SK-N-SH (cell line): Measurements from ENCODE around the gene EP400.

Experiments
- CTCF ChIP-seq: fragments of 200-600 bp; sonication (generic); IDR thresholded peaks from 2 replicates; pipeline ENCODE4 v1.6.1; 2017; ENCODE audit warnings: antibody characterized with exemption, mild to moderate bottlenecking, moderate library complexity
- EP300 ChIP-seq, 2 experiments: IDR thresholded peaks; 2 replicates each; pipeline versions ENCODE4 v1.4.0 to v1.6.1; 2012; ENCODE audit warnings: borderline replicate concordance in 1 of 2, low read depth in 1 of 2, low read length in 1 of 2
- NFIC ChIP-seq: IDR thresholded peaks from 2 replicates; pipeline ENCODE4 v1.4.0; 2012; ENCODE audit warnings: borderline replicate concordance
- RAD21 ChIP-seq: IDR thresholded peaks from 2 replicates; pipeline ENCODE4 v1.6.1; 2012; ENCODE audit warnings: mild to moderate bottlenecking, low read length
- REST ChIP-seq: IDR thresholded peaks from 2 replicates; pipeline ENCODE4 v1.6.1; 2012; ENCODE audit warnings: mild to moderate bottlenecking, low read depth, low read length, moderate library complexity
- RFX5 ChIP-seq: IDR thresholded peaks from 2 replicates; pipeline ENCODE4 v1.6.1; 2012; ENCODE audit warnings: mild to moderate bottlenecking, improper control_type of control experiment, low read length
- SMC3 ChIP-seq: IDR thresholded peaks from 2 replicates; pipeline ENCODE4 v1.6.1; 2012; ENCODE audit warnings: low read depth, low read length, improper control_type of control experiment
- TAF1 ChIP-seq: IDR thresholded peaks from 2 replicates; pipeline ENCODE4 v1.6.1; 2012; ENCODE audit warnings: low read depth, mild to moderate bottlenecking, low read length, moderate library complexity, borderline replicate concordance
- TF ChIP-seq, protein P1 (sequence below): IDR thresholded peaks from 2 replicates; pipeline ENCODE4 v1.4.0; 2012; ENCODE audit warnings: low read depth
- TF ChIP-seq, protein P2 (sequence below): IDR thresholded peaks from 2 replicates; pipeline ENCODE4 v1.4.0; 2012; ENCODE audit warnings: low read depth, borderline replicate concordance

DNA sequence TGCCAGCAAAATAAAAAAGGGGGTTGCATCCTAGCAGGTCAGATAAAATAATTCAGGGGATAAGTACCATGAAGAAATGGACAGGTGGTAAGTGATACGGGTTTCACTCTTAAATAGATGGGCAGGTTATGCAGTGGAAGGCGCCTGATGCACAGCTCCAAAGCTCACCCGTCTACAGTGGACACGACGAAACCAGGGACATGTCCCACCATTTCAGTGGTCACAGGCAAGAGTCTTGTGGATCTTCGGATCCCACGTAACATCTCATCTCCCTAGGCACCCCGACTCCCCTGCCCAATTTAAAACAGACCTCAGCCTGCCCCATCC, 133.8 kb downstream of the EP400 start:
- no peak for TF ChIP-seq CTCF
- no peak for TF ChIP-seq RFX5
- no peak for TF ChIP-seq REST
- no peak for TF ChIP-seq SMC3
- TF ChIP-seq NFIC = no peak
- TF ChIP-seq, protein P1, sequence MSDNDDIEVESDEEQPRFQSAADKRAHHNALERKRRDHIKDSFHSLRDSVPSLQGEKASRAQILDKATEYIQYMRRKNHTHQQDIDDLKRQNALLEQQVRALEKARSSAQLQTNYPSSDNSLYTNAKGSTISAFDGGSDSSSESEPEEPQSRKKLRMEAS = no peak
- TF ChIP-seq TAF1 = no peak
- TF ChIP-seq, protein P2, sequence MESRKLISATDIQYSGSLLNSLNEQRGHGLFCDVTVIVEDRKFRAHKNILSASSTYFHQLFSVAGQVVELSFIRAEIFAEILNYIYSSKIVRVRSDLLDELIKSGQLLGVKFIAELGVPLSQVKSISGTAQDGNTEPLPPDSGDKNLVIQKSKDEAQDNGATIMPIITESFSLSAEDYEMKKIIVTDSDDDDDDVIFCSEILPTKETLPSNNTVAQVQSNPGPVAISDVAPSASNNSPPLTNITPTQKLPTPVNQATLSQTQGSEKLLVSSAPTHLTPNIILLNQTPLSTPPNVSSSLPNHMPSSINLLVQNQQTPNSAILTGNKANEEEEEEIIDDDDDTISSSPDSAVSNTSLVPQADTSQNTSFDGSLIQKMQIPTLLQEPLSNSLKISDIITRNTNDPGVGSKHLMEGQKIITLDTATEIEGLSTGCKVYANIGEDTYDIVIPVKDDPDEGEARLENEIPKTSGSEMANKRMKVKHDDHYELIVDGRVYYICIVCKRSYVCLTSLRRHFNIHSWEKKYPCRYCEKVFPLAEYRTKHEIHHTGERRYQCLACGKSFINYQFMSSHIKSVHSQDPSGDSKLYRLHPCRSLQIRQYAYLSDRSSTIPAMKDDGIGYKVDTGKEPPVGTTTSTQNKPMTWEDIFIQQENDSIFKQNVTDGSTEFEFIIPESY = no peak
- TF ChIP-seq EP300 (IDR thresholded peaks at IDR 0.05; ENCODE audit: borderline replicate concordance in 1 of 2, low read depth in 1 of 2, low read length in 1 of 2) = no peak
- no peak for TF ChIP-seq RAD21
